ENCODE data around the gene MTHFD1L.

DNA sequence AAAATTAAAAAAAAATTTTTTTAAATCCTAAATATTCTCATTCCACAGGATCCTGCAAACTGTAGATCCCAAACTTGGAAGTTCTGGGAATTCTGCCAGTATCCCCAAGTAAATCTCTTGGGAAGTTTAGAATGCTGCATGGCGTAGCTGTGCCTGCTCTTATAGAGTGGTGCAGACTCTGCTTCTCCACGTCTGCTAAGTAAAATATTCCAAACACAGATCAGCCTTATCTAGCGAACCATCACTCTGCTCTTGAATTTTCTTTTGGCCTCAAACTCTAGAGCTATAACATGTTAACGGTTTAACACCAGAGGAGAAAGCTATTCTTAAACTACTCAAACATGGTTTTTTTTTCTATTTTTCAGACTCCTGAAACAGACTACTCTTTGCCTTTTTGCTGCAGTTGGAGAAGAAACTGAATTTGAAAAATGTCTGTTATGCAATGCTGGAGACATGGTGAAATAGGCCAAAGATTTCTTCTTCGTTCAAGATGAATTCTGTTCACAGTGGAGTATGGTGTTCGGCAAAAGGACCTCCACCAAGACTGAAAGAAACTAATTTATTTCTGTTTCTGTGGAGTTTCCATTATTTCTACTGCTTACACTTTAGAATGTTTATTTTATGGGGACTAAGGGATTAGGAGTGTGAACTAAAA lies 235.8 kb downstream of the MTHFD1L start:
- TF ChIP-seq, protein P1, sequence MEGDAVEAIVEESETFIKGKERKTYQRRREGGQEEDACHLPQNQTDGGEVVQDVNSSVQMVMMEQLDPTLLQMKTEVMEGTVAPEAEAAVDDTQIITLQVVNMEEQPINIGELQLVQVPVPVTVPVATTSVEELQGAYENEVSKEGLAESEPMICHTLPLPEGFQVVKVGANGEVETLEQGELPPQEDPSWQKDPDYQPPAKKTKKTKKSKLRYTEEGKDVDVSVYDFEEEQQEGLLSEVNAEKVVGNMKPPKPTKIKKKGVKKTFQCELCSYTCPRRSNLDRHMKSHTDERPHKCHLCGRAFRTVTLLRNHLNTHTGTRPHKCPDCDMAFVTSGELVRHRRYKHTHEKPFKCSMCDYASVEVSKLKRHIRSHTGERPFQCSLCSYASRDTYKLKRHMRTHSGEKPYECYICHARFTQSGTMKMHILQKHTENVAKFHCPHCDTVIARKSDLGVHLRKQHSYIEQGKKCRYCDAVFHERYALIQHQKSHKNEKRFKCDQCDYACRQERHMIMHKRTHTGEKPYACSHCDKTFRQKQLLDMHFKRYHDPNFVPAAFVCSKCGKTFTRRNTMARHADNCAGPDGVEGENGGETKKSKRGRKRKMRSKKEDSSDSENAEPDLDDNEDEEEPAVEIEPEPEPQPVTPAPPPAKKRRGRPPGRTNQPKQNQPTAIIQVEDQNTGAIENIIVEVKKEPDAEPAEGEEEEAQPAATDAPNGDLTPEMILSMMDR (IDR thresholded peaks at IDR 0.05) = no peak
- TF ChIP-seq EZH2 (IDR thresholded peaks at IDR 0.05) = no peak
